ENCODE measurements around the gene TRIM52. TPM values are rescaled to one million over a fixed set of nuclear protein-coding genes. Genes with fewer than 3 reads are reported as not detected.
"Not testable (repeated sequence)": the region's sequence is repeated elsewhere in the genome, so short reads cannot be mapped to it uniquely, and the experiment has no call there.

Gene TRIM52
- 33.0 TPM for polyA plus RNA-seq
- long read RNA-seq, donor 1, full-length matches to known transcripts: 17 of 17 reads
- long read RNA-seq, donor 1, partial matches to known transcripts: 0 of 17 reads
- long read RNA-seq, donor 1, other reads (novel, unspliced or antisense): 0 of 17 reads
- long read RNA-seq, donor 2, full-length matches to known transcripts: 54 of 54 reads
- long read RNA-seq, donor 2, partial matches to known transcripts: 0 of 54 reads
- long read RNA-seq, donor 2, other reads (novel, unspliced or antisense): 0 of 54 reads
- long read RNA-seq, donor 3, full-length matches to known transcripts: 40 of 40 reads
- long read RNA-seq, donor 3, partial matches to known transcripts: 0 of 40 reads
- long read RNA-seq, donor 3, other reads (novel, unspliced or antisense): 0 of 40 reads
- long read RNA-seq, donor 4, full-length matches to known transcripts: 4 of 4 reads
- long read RNA-seq, donor 4, partial matches to known transcripts: 0 of 4 reads
- long read RNA-seq, donor 4, other reads (novel, unspliced or antisense): 0 of 4 reads
- long read RNA-seq, donor 5, full-length matches to known transcripts: 17 of 17 reads
- long read RNA-seq, donor 5, partial matches to known transcripts: 0 of 17 reads
- long read RNA-seq, donor 5, other reads (novel, unspliced or antisense): 0 of 17 reads
- long read RNA-seq, donor 6, full-length matches to known transcripts: 37 of 37 reads
- long read RNA-seq, donor 6, partial matches to known transcripts: 0 of 37 reads
- long read RNA-seq, donor 6, other reads (novel, unspliced or antisense): 0 of 37 reads
- long read RNA-seq, donor 7, full-length matches to known transcripts: 17 of 17 reads
- long read RNA-seq, donor 7, partial matches to known transcripts: 0 of 17 reads
- long read RNA-seq, donor 7, other reads (novel, unspliced or antisense): 0 of 17 reads
- long read RNA-seq, donor 8, full-length matches to known transcripts: 25 of 25 reads
- long read RNA-seq, donor 8, partial matches to known transcripts: 0 of 25 reads
- long read RNA-seq, donor 8, other reads (novel, unspliced or antisense): 0 of 25 reads
- long read RNA-seq, donor 9, full-length matches to known transcripts: 26 of 26 reads
- long read RNA-seq, donor 9, partial matches to known transcripts: 0 of 26 reads
- long read RNA-seq, donor 9, other reads (novel, unspliced or antisense): 0 of 26 reads
- long read RNA-seq, donor 10, full-length matches to known transcripts: 25 of 25 reads
- long read RNA-seq, donor 10, partial matches to known transcripts: 0 of 25 reads
- long read RNA-seq, donor 10, other reads (novel, unspliced or antisense): 0 of 25 reads
- long read RNA-seq, donor 11, full-length matches to known transcripts: 28 of 28 reads
- long read RNA-seq, donor 11, partial matches to known transcripts: 0 of 28 reads
- long read RNA-seq, donor 11, other reads (novel, unspliced or antisense): 0 of 28 reads

- Histone ChIP-seq H3K36me3 (ENCODE audit: control insufficient read depth, insufficient read depth, low read length) (peaks cover 16% of the 10 kb centered on the region), H3K27me3 (ENCODE audit: control insufficient read depth, insufficient read depth, low read length) (no peaks in the 10 kb centered on the region), H3K9me3 (ENCODE audit: control insufficient read depth, low read depth, low read length) (no peaks in the 10 kb centered on the region), H3K27ac (ENCODE audit: low read length) (peak within 1 kb of the TSS; percentile 98), H3K4me3 (ENCODE audit: low read length) (peak within 1 kb of the TSS; percentile 97), H3K4me1 (ENCODE audit: control insufficient read depth, insufficient read depth, low read length) (peaks cover 7% of the 10 kb centered on the region)
- WGBS (ENCODE audit: insufficient coverage, low lambda C conversion rate): no CpG with 5 or more reads among the region's 43 CpGs
- DNase-seq: peak; percentile 91 to 95
These were observed at the start of gene TRIM52 for GRCh38 chr5:181260720-181261319. TSS of gene TRIM52 (minus strand) at chr5:181261143. CDS start at chr5:181260813, 330 bp downstream.

- H3K9me3 ChIP-seq (ENCODE audit: control insufficient read depth, low read depth, low read length); H3K27me3 ChIP-seq (ENCODE audit: control insufficient read depth, insufficient read depth, low read length); H3K4me3 ChIP-seq (ENCODE audit: low read length); DNase-seq; H3K4me1 ChIP-seq (ENCODE audit: control insufficient read depth, insufficient read depth, low read length); H3K27ac ChIP-seq (ENCODE audit: low read length); H3K36me3 ChIP-seq (ENCODE audit: control insufficient read depth, insufficient read depth, low read length): not testable (repeated sequence)
- WGBS (ENCODE audit: insufficient coverage, low lambda C conversion rate): no CpG with 5 or more reads among the region's 1 CpG
These were observed 26.4 kb upstream of the TRIM52 start for GRCh38 chr5:181287331-181287730.

GRCh38 chr5:181285962-181286705 lies 25.2 kb upstream of the TRIM52 start:
- H3K27me3 ChIP-seq (ENCODE audit: control insufficient read depth, insufficient read depth, low read length); H3K9me3 ChIP-seq (ENCODE audit: control insufficient read depth, low read depth, low read length); H3K4me3 ChIP-seq (ENCODE audit: low read length); H3K27ac ChIP-seq (ENCODE audit: low read length); DNase-seq; H3K36me3 ChIP-seq (ENCODE audit: control insufficient read depth, insufficient read depth, low read length); H3K4me1 ChIP-seq (ENCODE audit: control insufficient read depth, insufficient read depth, low read length): not testable (repeated sequence)
- WGBS (ENCODE audit: insufficient coverage, low lambda C conversion rate): no CpG with 5 or more reads among the region's 10 CpGs

GRCh38 chr5:181283841-181284755 lies 23.2 kb upstream of the TRIM52 start:
- not testable (repeated sequence) for H3K36me3 ChIP-seq (ENCODE audit: control insufficient read depth, insufficient read depth, low read length); H3K9me3 ChIP-seq (ENCODE audit: control insufficient read depth, low read depth, low read length); DNase-seq; H3K27ac ChIP-seq (ENCODE audit: low read length); H3K27me3 ChIP-seq (ENCODE audit: control insufficient read depth, insufficient read depth, low read length); H3K4me1 ChIP-seq (ENCODE audit: control insufficient read depth, insufficient read depth, low read length); H3K4me3 ChIP-seq (ENCODE audit: low read length)
- WGBS (ENCODE audit: insufficient coverage, low lambda C conversion rate): no CpG with 5 or more reads among the region's 6 CpGs

- H3K4me1 ChIP-seq (ENCODE audit: control insufficient read depth, insufficient read depth, low read length): no peaks in the 10 kb centered on the region
- H3K27me3 ChIP-seq (ENCODE audit: control insufficient read depth, insufficient read depth, low read length): no peaks in the 10 kb centered on the region
- H3K4me3 ChIP-seq (ENCODE audit: low read length): no peak overlapping the region
- DNase-seq: no peak
- no peaks in the 10 kb centered on the region for H3K36me3 ChIP-seq (ENCODE audit: control insufficient read depth, insufficient read depth, low read length)
- no peak overlapping the region for H3K27ac ChIP-seq (ENCODE audit: low read length)
- WGBS (ENCODE audit: insufficient coverage, low lambda C conversion rate): no CpG with 5 or more reads among the region's 13 CpGs
- no peaks in the 10 kb centered on the region for H3K9me3 ChIP-seq (ENCODE audit: control insufficient read depth, low read depth, low read length)
These were observed 22.4 kb upstream of the TRIM52 start for GRCh38 chr5:181283347-181283746.

GRCh38 chr5:181282874-181283273 lies 21.9 kb upstream of the TRIM52 start:
- H3K36me3 ChIP-seq (ENCODE audit: control insufficient read depth, insufficient read depth, low read length): no peaks in the 10 kb centered on the region
- no peak overlapping the region for H3K27ac ChIP-seq (ENCODE audit: low read length)
- no peaks in the 10 kb centered on the region for H3K9me3 ChIP-seq (ENCODE audit: control insufficient read depth, low read depth, low read length)
- no peak for DNase-seq
- no peaks in the 10 kb centered on the region for H3K4me1 ChIP-seq (ENCODE audit: control insufficient read depth, insufficient read depth, low read length)
- WGBS (ENCODE audit: insufficient coverage, low lambda C conversion rate): no CpG with 5 or more reads among the region's 7 CpGs
- no peaks in the 10 kb centered on the region for H3K27me3 ChIP-seq (ENCODE audit: control insufficient read depth, insufficient read depth, low read length)
- H3K4me3 ChIP-seq (ENCODE audit: low read length): no peak overlapping the region

GRCh38 chr5:181282415-181282814 lies 21.5 kb upstream of the TRIM52 start:
- H3K27me3 ChIP-seq (ENCODE audit: control insufficient read depth, insufficient read depth, low read length); DNase-seq; H3K4me3 ChIP-seq (ENCODE audit: low read length); H3K4me1 ChIP-seq (ENCODE audit: control insufficient read depth, insufficient read depth, low read length); H3K9me3 ChIP-seq (ENCODE audit: control insufficient read depth, low read depth, low read length); H3K36me3 ChIP-seq (ENCODE audit: control insufficient read depth, insufficient read depth, low read length); H3K27ac ChIP-seq (ENCODE audit: low read length): not testable (repeated sequence)
- WGBS (ENCODE audit: insufficient coverage, low lambda C conversion rate): no CpG with 5 or more reads among the region's 16 CpGs

- Histone ChIP-seq H3K27me3 (ENCODE audit: control insufficient read depth, insufficient read depth, low read length) (no peaks in the 10 kb centered on the region), H3K4me3 (ENCODE audit: low read length) (no peak overlapping the region), H3K9me3 (ENCODE audit: control insufficient read depth, low read depth, low read length) (no peaks in the 10 kb centered on the region), H3K4me1 (ENCODE audit: control insufficient read depth, insufficient read depth, low read length) (no peaks in the 10 kb centered on the region), H3K27ac (ENCODE audit: low read length) (no peak overlapping the region), H3K36me3 (ENCODE audit: control insufficient read depth, insufficient read depth, low read length) (no peaks in the 10 kb centered on the region)
- no peak for DNase-seq
- WGBS (ENCODE audit: insufficient coverage, low lambda C conversion rate): no CpG with 5 or more reads among the region's 18 CpGs
These were observed 21.0 kb upstream of the TRIM52 start for GRCh38 chr5:181281984-181282316.

Measured in large intestine (tissue), 12 donors.